PFSK-1 (cell line): Measurements from ENCODE around the gene TNFAIP2.

Source experiments
- POLR2AphosphoS5 ChIP-seq: IDR thresholded peaks from 2 replicates; pipeline ENCODE4 v1.6.1; 2012; ENCODE audit warnings: low read depth, mild to moderate bottlenecking, control low read depth, low read length, moderate library complexity
- TF ChIP-seq, protein P1 (sequence below), 2 experiments: IDR thresholded peaks; 2 replicates each; pipeline versions ENCODE4 v1.6.1 to v1.8.0; 2011 to 2012; ENCODE audit warnings: low read depth in 2 of 2, low read length in 2 of 2, control low read depth in 1 of 2, inconsistent platforms in 1 of 2, mild to moderate bottlenecking in 1 of 2, moderate library complexity in 1 of 2; ENCODE audit not compliant: insufficient read depth in 1 of 2

DNA sequence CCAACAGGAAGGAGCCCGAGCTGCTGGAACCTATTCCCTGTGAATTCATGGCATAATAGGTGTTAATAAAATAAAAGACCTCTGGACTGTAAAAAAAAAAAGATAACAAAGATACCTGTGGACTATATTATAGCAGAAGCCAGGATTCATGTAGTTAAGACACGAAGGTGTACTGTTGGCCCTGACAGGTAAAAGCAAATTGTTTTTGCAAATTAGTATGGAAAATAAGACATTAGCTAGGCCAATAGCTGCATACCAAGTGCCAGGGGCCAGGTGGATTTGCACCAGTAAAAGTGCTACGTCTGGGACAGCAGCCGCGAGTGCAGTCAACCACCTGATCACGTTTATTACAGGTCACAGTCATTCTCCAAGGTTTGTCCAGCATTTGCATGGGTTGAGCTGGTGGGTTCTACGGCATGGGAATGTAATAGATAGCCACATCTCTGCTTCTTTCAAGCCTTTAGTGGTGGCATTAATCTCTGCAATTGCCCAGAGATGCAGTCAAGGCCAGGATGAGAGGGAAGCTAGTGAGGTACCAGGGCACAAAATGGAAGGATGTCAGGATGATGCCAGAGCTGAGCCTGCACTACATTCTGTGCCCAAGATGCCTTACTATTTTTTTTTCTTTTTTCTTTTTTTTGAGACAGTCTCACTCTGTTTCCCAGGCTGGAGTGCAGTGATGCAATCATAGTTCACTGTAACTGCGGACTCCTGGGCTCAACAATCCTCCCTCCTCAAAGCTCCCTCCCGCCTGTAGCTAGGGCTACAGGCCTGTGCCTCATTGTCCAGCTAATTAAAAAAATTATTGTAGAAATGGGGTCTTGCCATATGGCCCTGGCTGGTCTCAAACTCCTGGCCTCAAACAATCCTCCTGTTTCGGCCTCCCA, 26.3 kb downstream of the TNFAIP2 start:
- TF ChIP-seq POLR2AphosphoS5 = no peak
- TF ChIP-seq, protein P1, sequence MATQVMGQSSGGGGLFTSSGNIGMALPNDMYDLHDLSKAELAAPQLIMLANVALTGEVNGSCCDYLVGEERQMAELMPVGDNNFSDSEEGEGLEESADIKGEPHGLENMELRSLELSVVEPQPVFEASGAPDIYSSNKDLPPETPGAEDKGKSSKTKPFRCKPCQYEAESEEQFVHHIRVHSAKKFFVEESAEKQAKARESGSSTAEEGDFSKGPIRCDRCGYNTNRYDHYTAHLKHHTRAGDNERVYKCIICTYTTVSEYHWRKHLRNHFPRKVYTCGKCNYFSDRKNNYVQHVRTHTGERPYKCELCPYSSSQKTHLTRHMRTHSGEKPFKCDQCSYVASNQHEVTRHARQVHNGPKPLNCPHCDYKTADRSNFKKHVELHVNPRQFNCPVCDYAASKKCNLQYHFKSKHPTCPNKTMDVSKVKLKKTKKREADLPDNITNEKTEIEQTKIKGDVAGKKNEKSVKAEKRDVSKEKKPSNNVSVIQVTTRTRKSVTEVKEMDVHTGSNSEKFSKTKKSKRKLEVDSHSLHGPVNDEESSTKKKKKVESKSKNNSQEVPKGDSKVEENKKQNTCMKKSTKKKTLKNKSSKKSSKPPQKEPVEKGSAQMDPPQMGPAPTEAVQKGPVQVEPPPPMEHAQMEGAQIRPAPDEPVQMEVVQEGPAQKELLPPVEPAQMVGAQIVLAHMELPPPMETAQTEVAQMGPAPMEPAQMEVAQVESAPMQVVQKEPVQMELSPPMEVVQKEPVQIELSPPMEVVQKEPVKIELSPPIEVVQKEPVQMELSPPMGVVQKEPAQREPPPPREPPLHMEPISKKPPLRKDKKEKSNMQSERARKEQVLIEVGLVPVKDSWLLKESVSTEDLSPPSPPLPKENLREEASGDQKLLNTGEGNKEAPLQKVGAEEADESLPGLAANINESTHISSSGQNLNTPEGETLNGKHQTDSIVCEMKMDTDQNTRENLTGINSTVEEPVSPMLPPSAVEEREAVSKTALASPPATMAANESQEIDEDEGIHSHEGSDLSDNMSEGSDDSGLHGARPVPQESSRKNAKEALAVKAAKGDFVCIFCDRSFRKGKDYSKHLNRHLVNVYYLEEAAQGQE (IDR thresholded peaks at IDR 0.05; ENCODE audit: insufficient read depth in 1 of 2, low read depth in 2 of 2, low read length in 2 of 2) = no peak
